Tibial artery (tissue), 4 donors: ENCODE measurements around the gene OR10G4.

Source experiments
- DNase-seq, 2 donors: peaks; one replicate each; pipeline ENCODE4 v3.0.0-alpha.2; 2019
- H3K27ac ChIP-seq, 2 donors: fragments of 200-600 bp; sonication (generic) in 1 of 2; 1 replicate in 1 of 2; 2 replicates in 1 of 2; pipeline ENCODE4 v1.5.1; 2018 to 2019; ENCODE audit warnings: mild to moderate bottlenecking in 1 of 2
- H3K27me3 ChIP-seq, 2 donors: fragments of 200-600 bp; sonication (generic) in 1 of 2; one replicate each; pipeline versions ENCODE4 v1.5.1 to v1.6.0; 2016 to 2019
- H3K36me3 ChIP-seq, 3 donors: fragments of 200-600 bp; sonication (generic) in 2 of 3; one replicate each; pipeline ENCODE4 v1.5.1; 2016 to 2019; ENCODE audit warnings: mild to moderate bottlenecking in 2 of 3
- H3K4me1 ChIP-seq, 4 donors: fragments of 200-600 bp; sonication (generic) in 2 of 4; 1 replicate in 3 of 4; 2 replicates in 1 of 4; pipeline ENCODE4 v1.5.1; 2016 to 2019
- H3K4me3 ChIP-seq, 2 donors: fragments of 200-600 bp; sonication (generic) in 1 of 2; 1 replicate in 1 of 2; 2 replicates in 1 of 2; pipeline ENCODE4 v1.5.1; 2018 to 2019; ENCODE audit warnings: mild to moderate bottlenecking in 2 of 2
- H3K9me3 ChIP-seq, 3 donors: fragments of 200-600 bp; sonication (generic) in 1 of 3; one replicate each; pipeline ENCODE4 v1.5.1; 2016 to 2019
- CTCF ChIP-seq, 2 experiments: fragments of 200-600 bp in 1 of 2; fragments of 450-650 bp in 1 of 2; IDR thresholded peaks; one replicate each; pipeline ENCODE4 v1.5.1; 2017 to 2019; ENCODE audit warnings: antibody characterized with exemption in 2 of 2, mild to moderate bottlenecking in 1 of 2, moderate library complexity in 1 of 2
- intact Hi-C: fragments of 100-400 bp; cut with DNase I; formaldehyde crosslinking; loops from one replicate; pipeline ENCODE4 v1.15.0; 2023; ENCODE audit warnings: low total_unique reads

The OR10G4 gene

GRCh38 chr11:124043420-124043819 is 30.6 kb downstream of the OR10G4 start:
- intact Hi-C loops: no loop called here
- no peak for TF ChIP-seq CTCF (IDR thresholded peaks at IDR 0.05)
- no peaks in the 10 kb centered on the region for H3K36me3 ChIP-seq
- H3K27ac ChIP-seq: no peak overlapping the region
- no peaks in the 10 kb centered on the region for H3K27me3 ChIP-seq
- H3K4me3 ChIP-seq: no peak overlapping the region
- H3K4me1 ChIP-seq: no peaks in the 10 kb centered on the region
- DNase-seq: no peak
- H3K9me3 ChIP-seq: no peaks in the 10 kb centered on the region

- no peak for TF ChIP-seq CTCF (IDR thresholded peaks at IDR 0.05)
- H3K9me3 ChIP-seq: no peaks in the 10 kb centered on the region
- H3K4me3 ChIP-seq: no peak overlapping the region
- no peaks in the 10 kb centered on the region for H3K27me3 ChIP-seq
- H3K27ac ChIP-seq: no peak overlapping the region
- H3K4me1 ChIP-seq: no peaks in the 10 kb centered on the region
- intact Hi-C loops: no loop called here
- H3K36me3 ChIP-seq: no peaks in the 10 kb centered on the region
- no peak for DNase-seq
These were observed 38.0 kb downstream of the OR10G4 start for GRCh38 chr11:124050748-124051147.

- no peaks in the 10 kb centered on the region for H3K27me3 ChIP-seq
- no peak overlapping the region for H3K4me3 ChIP-seq
- H3K9me3 ChIP-seq: no peaks in the 10 kb centered on the region
- H3K27ac ChIP-seq: no peak overlapping the region
- intact Hi-C loops: no loop called here
- H3K4me1 ChIP-seq: no peaks in the 10 kb centered on the region
- H3K36me3 ChIP-seq: no peaks in the 10 kb centered on the region
- DNase-seq: no peak
- TF ChIP-seq CTCF (IDR thresholded peaks at IDR 0.05): no peak
These were observed 40.2 kb downstream of the OR10G4 start for GRCh38 chr11:124052966-124053365.
